Esophagus muscularis mucosa (tissue), 4 donors: ENCODE measurements around the gene NAA40. TPM values are rescaled to one million over a fixed set of nuclear protein-coding genes. Genes with fewer than 3 reads are reported as not detected.

Source experiments
- DNase-seq: peaks from one replicate; pipeline ENCODE4 v3.0.0-alpha.2; 2017; ENCODE audit errors: extremely low spot score
- H3K27ac ChIP-seq, 4 donors: fragments of 200-600 bp; sonication (generic); replicated peaks in 1 of 4; 1 replicate in 3 of 4; 2 replicates in 1 of 4; pipeline ENCODE4 v1.5.1; 2016 to 2019; ENCODE audit warnings: mild to moderate bottlenecking in 1 of 4
- H3K27me3 ChIP-seq, 4 donors: fragments of 200-600 bp; sonication (generic); one replicate each; pipeline versions ENCODE4 v1.5.1 to v1.6.0; 2016 to 2019
- H3K36me3 ChIP-seq, 4 donors: fragments of 200-600 bp; sonication (generic); one replicate each; pipeline ENCODE4 v1.5.1; 2016 to 2019
- H3K4me1 ChIP-seq, 4 donors: fragments of 200-600 bp; sonication (generic); one replicate each; pipeline ENCODE4 v1.5.1; 2016 to 2019
- H3K4me3 ChIP-seq, 4 donors: fragments of 200-600 bp; sonication (generic); 1 replicate in 2 of 4; 2 replicates in 2 of 4; pipeline ENCODE4 v1.5.1; 2016 to 2019; ENCODE audit warnings: mild to moderate bottlenecking in 4 of 4, moderate library complexity in 1 of 4
- H3K9me3 ChIP-seq, 4 donors: fragments of 200-600 bp; sonication (generic); 1 replicate in 3 of 4; 2 replicates in 1 of 4; pipeline ENCODE4 v1.5.1; 2016 to 2019
- CTCF ChIP-seq, 3 experiments: fragments of 200-600 bp in 2 of 3; fragments of 450-650 bp in 1 of 3; sonication (generic) in 2 of 3; IDR thresholded peaks; one replicate each; pipeline ENCODE4 v1.5.1; 2017 to 2019; ENCODE audit warnings: antibody characterized with exemption in 3 of 3, mild to moderate bottlenecking in 2 of 3, moderate library complexity in 1 of 3
- EP300 ChIP-seq: sonication (generic); formaldehyde crosslinking; IDR thresholded peaks from one replicate; pipeline ENCODE4 v1.6.1; 2017; ENCODE audit warnings: antibody characterized with exemption
- POLR2A ChIP-seq: fragments of 450-650 bp; IDR thresholded peaks from one replicate; pipeline ENCODE4 v1.6.1; 2017; ENCODE audit warnings: antibody characterized with exemption, moderate library complexity, mild to moderate bottlenecking, low read depth
- POLR2AphosphoS5 ChIP-seq, 2 donors: sonication (generic); formaldehyde crosslinking; IDR thresholded peaks; one replicate each; pipeline ENCODE4 v1.6.1; 2017; ENCODE audit warnings: antibody characterized with exemption in 2 of 2
- WGBS: methylation state at CpG from one replicate; pipeline ENCODE4 v1.1.5; 2018; 5-methylcytosine and 5-hydroxymethylcytosine counted together
- intact Hi-C: fragments of 100-400 bp; cut with DNase I; formaldehyde crosslinking; loops from one replicate; pipeline ENCODE4 v1.15.1; 2023
- total RNA-seq, 4 donors: library from RNA; depleted of rRNA; stranded (reverse); fragments of >200 nt; gene quantifications; one replicate each; pipeline versions ENCODE4 v1.1.0 to v1.2.1, GENCODE V29; 2016

Gene NAA40
- total RNA-seq, 4 donors from 2014 or later, result 3.8 to 8.8 (median 8.0) TPM

- no peak overlapping the region for H3K4me3 ChIP-seq
- no peak overlapping the region for H3K27ac ChIP-seq
- DNase-seq, result no peak
- TF ChIP-seq EP300 (no peak), POLR2A (no peak), CTCF (IDR thresholded peaks at IDR 0.05) (no peak), POLR2AphosphoS5 (IDR thresholded peaks at IDR 0.05) (no peak)
- no peaks in the 10 kb centered on the region for H3K27me3 ChIP-seq
- no peaks in the 10 kb centered on the region for H3K9me3 ChIP-seq
- 85% methylated on average over 11 of the region's 21 CpGs for WGBS
- H3K36me3 ChIP-seq, result peaks cover 26 to 74% (median 72%) of the 10 kb centered on the region in 4 donors
- intact Hi-C loops, result no loop called here
- peaks cover 12 to 50% (median 28%) of the 10 kb centered on the region in 4 donors for H3K4me1 ChIP-seq
Observed at GRCh38 chr11:63907808-63908530, 30.8 kb upstream of the NAA40 start.

GRCh38 chr11:63908631-63909401, 30.0 kb upstream of the NAA40 start:
- no peak for DNase-seq
- H3K27ac ChIP-seq, result peak overlapping the region in 1 of 4 donors; percentile 42
- TF ChIP-seq POLR2AphosphoS5 (IDR thresholded peaks at IDR 0.05) (no peak), POLR2A (no peak), EP300 (no peak), CTCF (IDR thresholded peaks at IDR 0.05) (no peak)
- intact Hi-C loops, result no loop called here
- H3K4me3 ChIP-seq, result no peak overlapping the region
- H3K27me3 ChIP-seq, result no peaks in the 10 kb centered on the region
- H3K4me1 ChIP-seq, result peaks cover 12 to 50% (median 28%) of the 10 kb centered on the region in 4 donors
- WGBS, result 81% methylated on average over 38 of the region's 46 CpGs
- H3K36me3 ChIP-seq, result peaks cover 18 to 66% (median 63%) of the 10 kb centered on the region in 4 donors
- H3K9me3 ChIP-seq, result no peaks in the 10 kb centered on the region

- DNase-seq, result no peak
- intact Hi-C loops, result no loop called here
- H3K9me3 ChIP-seq, result no peaks in the 10 kb centered on the region
- peaks cover 12 to 48% (median 28%) of the 10 kb centered on the region in 4 donors for H3K4me1 ChIP-seq
- WGBS, result 68% methylated on average over 20 of the region's 24 CpGs
- no peak for TF ChIP-seq CTCF (IDR thresholded peaks at IDR 0.05)
- no peak for TF ChIP-seq POLR2A
- TF ChIP-seq EP300, result no peak
- TF ChIP-seq POLR2AphosphoS5 (IDR thresholded peaks at IDR 0.05), result no peak
- no peaks in the 10 kb centered on the region for H3K27me3 ChIP-seq
- peak overlapping the region in 1 of 4 donors; percentile 42 for H3K27ac ChIP-seq
- H3K4me3 ChIP-seq, result no peak overlapping the region
- peaks cover 13 to 55% (median 53%) of the 10 kb centered on the region in 4 donors for H3K36me3 ChIP-seq
Observed at GRCh38 chr11:63909591-63910506, 29.0 kb upstream of the NAA40 start.

GRCh38 chr11:63910675-63911074, 28.1 kb upstream of the NAA40 start:
- no peak overlapping the region for H3K4me3 ChIP-seq
- peaks cover 10 to 47% (median 45%) of the 10 kb centered on the region in 4 donors for H3K36me3 ChIP-seq
- H3K9me3 ChIP-seq, result no peaks in the 10 kb centered on the region
- intact Hi-C loops, result no loop called here
- no peak for TF ChIP-seq EP300
- TF ChIP-seq CTCF (IDR thresholded peaks at IDR 0.05), result no peak
- no peak for TF ChIP-seq POLR2AphosphoS5 (IDR thresholded peaks at IDR 0.05)
- TF ChIP-seq POLR2A, result no peak
- DNase-seq, result no peak
- H3K27me3 ChIP-seq, result no peaks in the 10 kb centered on the region
- no peak overlapping the region for H3K27ac ChIP-seq
- 61% methylated on average over 9 of the region's 9 CpGs for WGBS
- H3K4me1 ChIP-seq, result peaks cover 17 to 48% (median 34%) of the 10 kb centered on the region in 4 donors
